ENCODE measurements around the gene PMEL.

Gene PMEL

DNA sequence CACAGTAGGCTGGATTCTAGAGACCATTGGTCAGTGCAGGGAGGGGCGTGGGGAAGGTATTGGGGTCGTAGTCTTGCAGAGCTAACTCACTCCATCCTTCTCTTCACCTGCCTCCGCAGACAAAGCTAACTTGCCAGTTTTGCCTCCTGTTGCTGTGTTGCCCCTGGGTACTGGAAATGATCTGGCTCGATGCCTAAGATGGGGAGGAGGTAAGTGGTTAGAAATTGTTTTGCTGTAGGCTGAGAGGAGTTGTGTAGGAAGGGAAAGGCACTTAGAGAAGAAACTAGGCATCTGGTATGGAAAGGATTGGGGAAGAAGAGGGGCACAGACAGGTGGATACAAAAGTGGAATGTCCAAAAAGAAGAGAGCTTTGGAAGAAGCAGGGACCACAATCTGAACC lies 23.8 kb downstream of the PMEL start:
- no peak overlapping the region for H3K4me3 ChIP-seq (replicated peaks; ENCODE audit: low read depth, low read length)
- no peak for DNase-seq (ENCODE audit: extremely low read depth, low read depth)
- TF ChIP-seq, protein P1, sequence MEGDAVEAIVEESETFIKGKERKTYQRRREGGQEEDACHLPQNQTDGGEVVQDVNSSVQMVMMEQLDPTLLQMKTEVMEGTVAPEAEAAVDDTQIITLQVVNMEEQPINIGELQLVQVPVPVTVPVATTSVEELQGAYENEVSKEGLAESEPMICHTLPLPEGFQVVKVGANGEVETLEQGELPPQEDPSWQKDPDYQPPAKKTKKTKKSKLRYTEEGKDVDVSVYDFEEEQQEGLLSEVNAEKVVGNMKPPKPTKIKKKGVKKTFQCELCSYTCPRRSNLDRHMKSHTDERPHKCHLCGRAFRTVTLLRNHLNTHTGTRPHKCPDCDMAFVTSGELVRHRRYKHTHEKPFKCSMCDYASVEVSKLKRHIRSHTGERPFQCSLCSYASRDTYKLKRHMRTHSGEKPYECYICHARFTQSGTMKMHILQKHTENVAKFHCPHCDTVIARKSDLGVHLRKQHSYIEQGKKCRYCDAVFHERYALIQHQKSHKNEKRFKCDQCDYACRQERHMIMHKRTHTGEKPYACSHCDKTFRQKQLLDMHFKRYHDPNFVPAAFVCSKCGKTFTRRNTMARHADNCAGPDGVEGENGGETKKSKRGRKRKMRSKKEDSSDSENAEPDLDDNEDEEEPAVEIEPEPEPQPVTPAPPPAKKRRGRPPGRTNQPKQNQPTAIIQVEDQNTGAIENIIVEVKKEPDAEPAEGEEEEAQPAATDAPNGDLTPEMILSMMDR (IDR thresholded peaks at IDR 0.05; ENCODE audit: low read depth, low read length, missing control alignments), result no peak

DNA sequence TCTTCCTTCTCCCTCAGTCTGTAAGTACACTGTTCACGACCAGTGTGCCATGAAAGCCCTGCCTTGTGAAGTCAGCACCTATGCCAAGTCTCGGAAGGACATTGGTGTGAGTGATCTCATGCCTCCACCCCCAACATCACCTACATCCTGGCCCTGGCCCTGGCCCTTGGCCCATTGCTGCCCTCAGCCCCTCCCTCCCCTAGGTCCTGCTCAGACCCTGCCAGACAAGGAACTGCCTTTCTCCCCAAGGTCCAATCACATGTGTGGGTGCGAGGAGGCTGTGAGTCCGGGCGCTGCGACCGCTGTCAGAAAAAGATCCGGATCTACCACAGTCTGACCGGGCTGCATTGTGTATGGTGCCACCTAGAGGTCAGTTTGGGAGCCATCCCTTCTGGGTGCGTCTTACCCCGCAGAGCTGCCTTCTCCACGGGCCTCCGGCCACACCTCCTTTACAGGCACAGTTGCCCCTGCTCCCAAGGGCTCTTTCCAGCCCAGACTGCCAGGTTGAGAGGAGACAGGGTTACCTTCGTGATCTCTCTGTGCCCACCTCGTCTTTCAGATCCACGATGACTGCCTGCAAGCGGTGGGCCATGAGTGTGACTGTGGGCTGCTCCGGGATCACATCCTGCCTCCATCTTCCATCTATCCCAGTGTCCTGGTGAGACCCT lies 25.6 kb downstream of the PMEL start:
- DNase-seq (ENCODE audit: extremely low read depth, low read depth), result no peak
- no peak overlapping the region for H3K4me3 ChIP-seq (replicated peaks; ENCODE audit: low read depth, low read length)
- TF ChIP-seq, protein P1 (IDR thresholded peaks at IDR 0.05; ENCODE audit: low read depth, low read length, missing control alignments), result peak; percentile 94

DNA sequence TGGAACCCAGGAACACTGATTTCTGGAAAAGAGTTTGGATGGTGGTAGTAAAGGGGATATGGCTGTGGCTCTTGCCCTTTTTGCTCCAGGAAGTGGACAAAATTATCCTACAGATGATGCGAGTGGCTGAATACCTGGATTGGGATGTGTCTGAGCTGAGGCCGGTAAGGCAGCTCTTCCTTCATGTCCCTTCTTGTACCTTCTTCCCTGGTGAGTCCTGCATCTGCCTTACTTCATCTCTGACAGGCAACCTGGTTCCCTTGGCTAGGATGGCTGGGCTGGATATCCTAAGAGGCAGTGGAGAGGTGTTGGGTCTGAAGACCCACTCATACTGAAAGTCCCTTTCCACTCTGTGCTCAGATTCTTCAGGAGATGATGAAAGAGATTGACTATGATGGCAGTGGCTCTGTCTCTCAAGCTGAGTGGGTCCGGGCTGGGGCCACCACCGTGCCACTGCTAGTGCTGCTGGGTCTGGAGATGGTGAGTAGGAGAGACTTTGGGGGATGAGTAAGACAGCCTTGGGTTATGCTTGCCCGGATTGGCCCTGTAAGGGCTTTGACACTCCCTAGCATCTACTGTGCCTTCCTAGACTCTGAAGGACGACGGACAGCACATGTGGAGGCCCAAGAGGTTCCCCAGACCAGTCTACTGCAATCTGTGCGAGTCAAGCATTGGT lies 26.9 kb downstream of the PMEL start:
- TF ChIP-seq, protein P1 (IDR thresholded peaks at IDR 0.05; ENCODE audit: low read depth, low read length, missing control alignments), result no peak
- no peak for DNase-seq (ENCODE audit: extremely low read depth, low read depth)
- no peak overlapping the region for H3K4me3 ChIP-seq (replicated peaks; ENCODE audit: low read depth, low read length)

DNA sequence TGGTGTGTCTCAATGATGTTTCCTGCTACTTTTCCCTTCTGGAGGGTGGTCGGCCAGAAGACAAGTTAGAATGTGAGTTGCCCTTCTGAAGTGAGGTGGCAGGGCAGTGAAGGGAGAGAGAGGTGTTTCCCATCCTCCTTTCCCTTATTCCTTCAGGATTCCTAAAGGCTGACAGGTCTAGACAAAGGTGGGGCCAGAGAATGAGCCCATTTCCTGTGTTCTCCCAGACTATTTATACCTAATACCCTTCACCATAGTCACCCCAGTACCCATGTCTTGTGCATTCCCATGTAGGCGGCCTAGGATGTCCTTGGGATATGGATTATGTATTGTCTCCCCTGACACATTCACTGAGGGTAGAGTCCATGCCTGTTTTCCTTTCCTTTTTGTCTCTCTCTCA lies 27.9 kb downstream of the PMEL start:
- DNase-seq (ENCODE audit: extremely low read depth, low read depth), result no peak
- H3K4me3 ChIP-seq (replicated peaks; ENCODE audit: low read depth, low read length), result no peak overlapping the region
- TF ChIP-seq, protein P1 (IDR thresholded peaks at IDR 0.05; ENCODE audit: low read depth, low read length, missing control alignments), result no peak

DNA sequence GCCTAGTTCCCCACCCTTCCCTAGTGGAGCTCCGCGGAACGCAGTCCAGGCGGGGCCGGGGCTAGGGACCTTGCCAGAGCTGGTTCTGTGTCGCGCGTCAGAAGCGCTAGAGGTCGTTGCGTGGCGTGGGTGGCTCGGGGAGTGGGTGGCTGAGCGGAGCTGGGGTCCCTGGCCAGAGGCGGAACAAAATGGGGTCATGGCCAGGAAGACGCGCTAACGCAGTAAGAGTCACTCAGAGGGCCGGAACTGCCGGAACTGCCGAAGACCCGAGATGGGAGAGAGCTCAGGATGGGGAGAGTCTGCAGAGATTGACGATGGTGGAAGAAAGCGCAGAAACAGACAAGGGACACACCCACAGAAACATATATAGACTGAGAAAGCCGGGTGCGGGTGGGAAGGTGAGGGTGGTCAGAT lies 30.1 kb downstream of the PMEL start:
- H3K4me3 ChIP-seq (replicated peaks; ENCODE audit: low read depth, low read length), result no peak overlapping the region

DNA sequence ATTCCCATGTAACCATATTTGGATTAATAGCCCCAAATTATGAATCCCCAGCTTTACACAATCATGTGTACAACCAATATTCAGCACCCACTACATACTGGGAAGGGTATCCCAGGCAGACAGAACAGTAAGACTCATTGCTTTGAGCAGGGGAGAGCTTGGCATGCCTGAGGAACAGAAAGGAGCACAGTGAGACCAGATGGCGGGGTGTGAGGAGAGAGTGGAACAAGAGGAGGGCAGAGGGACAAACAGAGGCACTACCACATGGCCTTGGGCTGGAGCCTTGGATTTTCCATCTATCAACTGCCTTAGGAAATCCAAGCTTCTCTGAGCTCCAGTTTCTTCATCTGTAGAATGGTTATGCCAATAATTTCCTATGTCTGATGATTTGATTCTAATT lies 31.1 kb downstream of the PMEL start:
- TF ChIP-seq, protein P1 (IDR thresholded peaks at IDR 0.05; ENCODE audit: low read depth, low read length, missing control alignments), result no peak
- no peak overlapping the region for H3K4me3 ChIP-seq (replicated peaks; ENCODE audit: low read depth, low read length)
- no peak for DNase-seq (ENCODE audit: extremely low read depth, low read depth)

More for the DNA sequence above, 30.1 kb downstream of the PMEL start:
- TF ChIP-seq, protein P1 (IDR thresholded peaks at IDR 0.05; ENCODE audit: low read depth, low read length, missing control alignments), result no peak
- no peak for DNase-seq (ENCODE audit: extremely low read depth, low read depth)
